Activated naive CD4-positive, alpha-beta T cell treated with anti-CD3 and anti-CD28 coated beads, Interleukin-2, amount 50 U/mL, for 72 hours (primary cell): ENCODE results near the gene LCA5. TPM values are rescaled to one million over a fixed set of nuclear protein-coding genes. Genes with fewer than 3 reads are reported as not detected.
"Not testable (repeated sequence)": the region's sequence is repeated elsewhere in the genome, so short reads cannot be mapped to it uniquely, and the experiment has no call there.

Experiments
- ATAC-seq, 2 donors: fragments of 150-1000 bp; cut with Tn5 transposase; 2 replicates each; pipeline ENCODE4 v1.10.0; 2021; ENCODE audit warnings: mild to moderate bottlenecking in 2 of 2, moderate library complexity in 2 of 2
- DNase-seq, 2 donors: peaks; one replicate each; pipeline ENCODE4 v3.0.0; 2021 to 2022; ENCODE audit warnings: low spot score in 2 of 2
- H3K27ac Mint-ChIP-seq, 2 donors: one replicate each; pipeline ENCODE4 v1.8.0; 2022; ENCODE audit warnings: mild to moderate bottlenecking in 2 of 2, mixed read lengths in 2 of 2
- H3K36me3 Mint-ChIP-seq, 2 donors: one replicate each; pipeline ENCODE4 v1.8.0; 2022; ENCODE audit warnings: mixed read lengths in 2 of 2
- H3K9me3 Mint-ChIP-seq, 2 donors: one replicate each; pipeline ENCODE4 v1.8.0; 2022; ENCODE audit warnings: mixed read lengths in 2 of 2
- total RNA-seq, 2 donors: library from RNA; stranded (reverse); gene quantifications; one replicate each; pipeline ENCODE4 v1.2.3, GENCODE V29; 2022

Gene LCA5
- total RNA-seq, 2 donors from 2014 or later: 0.29 to 0.68 TPM

DNA sequence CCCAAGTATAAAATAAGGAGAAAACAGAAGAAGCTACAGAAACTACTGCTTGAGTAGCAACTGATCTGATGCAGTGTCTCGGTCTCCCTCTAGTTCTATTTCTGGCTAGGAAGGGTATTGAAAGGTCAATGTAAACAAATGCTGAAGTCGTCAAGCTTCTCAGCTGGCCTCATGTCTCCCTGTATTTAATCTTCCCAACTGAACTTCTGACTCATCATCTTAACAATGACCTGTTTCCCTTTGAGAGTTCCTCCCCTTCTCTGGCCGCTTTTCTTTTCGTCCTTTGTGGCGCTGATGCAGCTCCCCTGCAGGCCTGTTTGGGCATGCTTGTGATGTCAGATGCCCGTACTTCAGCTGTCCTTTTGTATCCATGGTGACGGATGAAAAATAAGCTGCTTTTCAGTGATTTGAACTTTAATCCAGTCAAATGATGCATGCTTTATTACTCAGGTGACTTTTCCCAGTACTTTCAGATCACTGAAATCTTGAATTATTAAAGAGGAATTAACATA lies 7.8 kb upstream of the LCA5 start:
- Mint-ChIP-seq H3K27ac (no peak overlapping the region), H3K36me3 (no peaks in the 10 kb centered on the region), H3K9me3 (no peaks in the 10 kb centered on the region)
- ATAC-seq (no peak), DNase-seq (no peak)

DNA sequence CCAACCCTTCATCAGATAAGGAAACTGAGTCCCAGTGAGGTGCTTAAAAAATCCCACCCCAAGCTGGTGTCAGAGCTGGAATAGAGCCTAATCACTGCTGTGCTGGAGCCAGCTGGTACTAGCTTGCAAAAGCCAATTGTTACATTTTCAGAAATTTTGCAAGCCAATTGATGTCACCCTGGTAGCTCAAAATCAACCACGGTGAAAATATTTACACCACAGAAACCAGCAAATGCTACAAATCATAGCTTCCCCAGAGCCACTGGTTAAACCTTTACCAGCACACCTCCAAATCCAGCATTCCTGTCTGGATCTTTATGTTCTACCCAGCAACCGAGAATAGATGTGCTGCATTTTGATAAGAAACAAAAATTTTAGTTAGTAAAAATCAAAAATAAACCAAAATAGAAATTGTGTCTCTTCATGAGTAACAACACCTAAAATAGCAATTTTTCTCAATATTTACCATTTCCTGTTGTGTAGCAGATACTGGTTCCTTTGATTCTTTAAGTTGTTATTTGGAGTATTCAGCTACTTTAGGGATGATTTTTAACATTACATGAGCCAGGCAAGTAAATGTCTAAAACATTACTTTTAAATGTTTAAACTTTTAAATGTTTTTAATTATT lies 7.2 kb upstream of the LCA5 start:
- DNase-seq (no peak), ATAC-seq (no peak)
- H3K36me3 Mint-ChIP-seq: no peaks in the 10 kb centered on the region

DNA sequence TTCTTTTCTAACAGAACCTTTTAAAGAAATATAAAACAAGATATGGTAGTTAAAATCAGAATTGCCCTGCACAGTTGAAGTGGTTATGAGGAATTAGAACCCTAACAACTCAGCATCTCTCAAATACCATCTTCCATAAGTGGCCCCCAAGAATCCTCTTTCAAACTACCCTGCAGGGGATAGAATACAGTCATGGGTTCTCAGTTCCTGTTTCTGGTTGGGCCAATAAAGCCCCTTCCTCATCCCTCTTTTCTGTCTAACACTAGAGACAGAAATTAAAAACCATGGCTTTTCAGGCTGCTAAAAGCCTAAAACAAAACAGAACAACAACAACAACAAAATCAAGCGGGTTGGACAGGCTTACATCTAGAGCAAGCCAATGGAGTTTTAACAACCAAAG lies 6.7 kb upstream of the LCA5 start:
- Mint-ChIP-seq H3K27ac (no peak overlapping the region), H3K9me3 (no peaks in the 10 kb centered on the region), H3K36me3 (no peaks in the 10 kb centered on the region)
- DNase-seq (no peak), ATAC-seq (no peak)

More for the DNA sequence above, 7.2 kb upstream of the LCA5 start:
- H3K9me3 Mint-ChIP-seq: no peaks in the 10 kb centered on the region
- H3K27ac Mint-ChIP-seq: no peak overlapping the region

DNA sequence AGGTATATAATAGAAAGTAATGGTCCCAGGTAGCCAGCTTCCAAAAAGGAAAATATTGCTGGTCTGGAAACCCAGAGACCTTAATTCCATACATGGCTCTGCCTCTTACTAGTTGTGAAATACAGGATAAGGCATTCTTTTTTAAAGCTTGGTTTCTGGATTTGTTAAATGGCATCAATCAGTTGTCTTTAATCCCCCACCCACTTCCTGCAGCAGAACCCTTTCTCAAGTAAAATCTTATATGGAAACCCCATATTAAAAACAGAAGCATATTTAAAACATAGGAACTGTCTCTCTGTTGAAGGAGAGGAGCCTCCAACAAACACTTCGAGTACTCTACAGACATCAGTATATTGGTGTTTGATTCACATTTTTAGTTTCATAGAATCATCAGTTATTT lies 6.2 kb upstream of the LCA5 start:
- Mint-ChIP-seq H3K9me3 (no peaks in the 10 kb centered on the region), H3K27ac (no peak overlapping the region), H3K36me3 (no peaks in the 10 kb centered on the region)
- ATAC-seq (no peak), DNase-seq (no peak)

DNA sequence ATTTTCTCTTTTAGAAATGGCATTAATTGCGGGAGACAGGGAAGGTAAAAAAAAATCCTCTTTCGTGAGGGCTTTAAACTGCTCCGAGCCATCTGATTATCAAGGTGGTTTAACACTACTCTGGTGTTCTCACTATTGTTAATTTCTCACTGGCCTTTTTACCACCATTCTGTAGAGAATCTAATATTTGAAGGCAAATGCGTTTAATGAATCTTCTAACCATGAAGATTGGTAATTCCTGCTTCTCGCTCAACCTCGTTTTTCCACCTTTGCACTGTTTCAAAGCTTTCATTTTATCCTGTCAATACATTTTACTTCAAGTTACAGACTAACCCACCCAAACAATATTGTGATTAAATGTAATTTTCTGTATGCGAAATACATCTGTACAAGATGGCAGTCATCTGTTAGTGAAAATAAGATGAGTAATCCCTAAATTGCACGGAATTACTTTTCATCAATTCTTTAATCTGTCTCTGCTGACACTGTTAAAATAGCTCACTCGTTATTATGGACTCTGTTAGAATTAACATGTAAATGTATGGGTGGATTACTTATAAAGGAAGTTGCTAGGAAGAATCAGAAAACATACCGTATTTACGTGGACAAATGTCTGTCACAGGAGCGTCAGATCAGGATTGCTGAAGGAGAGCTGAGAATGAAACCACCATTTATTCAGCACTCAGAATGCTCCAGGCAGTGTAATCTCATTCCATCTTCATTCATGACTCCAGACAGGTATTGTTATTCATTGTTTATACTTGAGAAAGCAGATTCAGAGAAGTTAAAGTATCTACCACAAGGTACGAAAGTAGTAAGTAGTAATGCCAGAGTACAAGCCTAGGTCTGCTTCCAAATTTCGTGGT lies 1.1 kb upstream of the LCA5 start:
- Mint-ChIP-seq H3K27ac (no peak overlapping the region), H3K36me3 (peaks cover 0 to 6% of the 10 kb centered on the region in 2 donors), H3K9me3 (no peaks in the 10 kb centered on the region)
- no peak for ATAC-seq
- DNase-seq: no peak

DNA sequence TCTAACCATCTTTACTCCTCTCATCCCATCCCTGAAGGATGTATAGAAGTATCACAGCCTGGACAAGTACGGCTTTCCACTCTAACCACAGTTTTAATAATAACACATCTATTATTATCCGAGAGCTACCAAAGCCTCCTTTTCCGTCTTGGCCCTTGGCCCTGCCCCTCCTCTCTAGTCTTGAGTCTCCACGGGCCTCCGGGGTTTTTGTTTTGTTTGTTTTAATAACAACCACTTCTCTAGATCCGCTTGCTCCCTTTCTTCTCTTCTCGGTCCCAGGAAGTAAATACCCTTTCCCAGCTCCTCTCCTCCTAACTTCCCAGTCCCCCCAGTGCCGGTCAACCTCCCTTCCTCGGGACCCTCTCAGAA lies 661 bp downstream of the LCA5 start:
- peak in 1 of 2 donors; percentile 14 for DNase-seq
- no peak overlapping the region for H3K27ac Mint-ChIP-seq
- peaks cover 0 to 6% of the 10 kb centered on the region in 2 donors for H3K36me3 Mint-ChIP-seq
- no peaks in the 10 kb centered on the region for H3K9me3 Mint-ChIP-seq
- ATAC-seq: no peak

DNA sequence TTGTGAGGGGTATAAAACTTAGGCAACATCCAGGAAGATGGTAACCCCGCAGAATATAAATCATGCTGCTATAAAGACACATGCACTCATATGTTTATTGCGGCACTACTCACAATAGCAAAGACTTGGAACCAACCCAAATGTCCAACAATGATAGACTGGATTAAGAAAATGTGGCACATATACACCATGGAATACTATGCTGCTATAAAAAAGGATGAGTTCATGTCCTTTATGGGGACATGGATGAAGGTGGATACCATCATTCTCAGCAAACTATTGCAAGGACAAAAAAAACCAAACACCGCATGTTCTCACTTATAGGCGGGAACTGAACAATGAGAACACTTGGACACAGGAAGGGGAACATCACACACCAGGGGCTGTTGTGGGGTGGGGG lies 7.7 kb downstream of the LCA5 start:
- not testable (repeated sequence) for ATAC-seq, DNase-seq, H3K9me3 Mint-ChIP-seq, H3K36me3 Mint-ChIP-seq, H3K27ac Mint-ChIP-seq

DNA sequence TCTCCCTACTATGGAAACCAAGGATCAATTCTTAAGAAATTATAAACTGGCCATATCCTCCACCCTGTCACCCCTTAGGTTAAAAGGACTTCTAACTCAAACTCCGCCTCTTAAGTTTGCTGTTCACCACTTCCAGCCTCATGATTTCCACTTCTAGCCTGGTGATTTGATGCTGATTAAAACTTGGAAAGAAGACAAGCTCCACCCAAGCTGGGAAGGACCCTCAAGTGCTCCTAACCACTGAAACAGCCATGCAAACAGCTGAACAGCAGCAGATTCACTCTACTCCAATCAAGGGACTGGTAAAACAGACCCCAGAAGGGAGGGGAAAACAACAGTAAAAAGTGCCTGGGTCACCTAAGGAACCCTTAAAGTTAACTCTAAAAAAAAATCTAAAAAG lies 10.3 kb downstream of the LCA5 start:
- Mint-ChIP-seq H3K27ac (no peak overlapping the region), H3K9me3 (peaks cover 0 to 3% of the 10 kb centered on the region in 2 donors), H3K36me3 (no peaks in the 10 kb centered on the region)
- ATAC-seq (no peak), DNase-seq (no peak)

DNA sequence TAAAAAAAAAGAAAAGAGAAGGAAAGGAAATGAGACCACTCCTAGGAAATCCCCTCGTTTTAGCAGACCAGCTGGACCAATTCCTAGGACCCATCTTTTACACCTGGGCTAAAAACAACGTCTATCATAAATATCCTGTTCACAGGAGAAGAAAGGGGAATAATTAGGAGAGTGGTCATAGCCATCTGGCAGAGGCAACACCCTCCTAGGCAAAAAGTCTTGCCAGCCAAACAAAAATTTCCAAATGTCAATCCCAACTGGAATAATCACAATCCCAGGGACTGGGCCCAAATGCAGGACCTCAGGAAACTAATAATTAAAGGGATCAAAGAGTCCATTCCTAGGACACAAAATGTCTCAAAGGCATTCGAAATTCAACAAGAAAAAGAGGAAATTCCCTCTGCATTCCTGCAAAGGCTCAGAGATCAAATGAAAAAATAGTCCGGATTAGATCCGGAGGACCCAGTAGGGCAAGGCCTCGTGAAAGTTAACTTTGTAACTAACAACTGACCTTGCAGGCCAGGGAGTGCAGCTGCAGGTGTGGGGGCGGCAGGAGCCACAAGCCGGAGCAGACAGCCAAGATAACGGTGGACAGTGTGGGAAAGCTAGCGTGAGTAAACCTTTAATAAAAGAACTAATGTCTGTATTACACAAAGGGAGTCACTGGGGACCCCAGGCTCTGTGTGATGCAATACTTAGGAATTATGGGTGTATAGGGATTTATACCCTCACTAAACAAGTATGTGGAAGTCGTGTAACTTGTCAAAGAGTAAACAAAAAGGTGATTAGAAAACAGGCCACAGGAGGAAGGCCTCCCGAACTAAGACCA lies 11.7 kb downstream of the LCA5 start:
- Mint-ChIP-seq H3K36me3 (no peaks in the 10 kb centered on the region), H3K9me3 (peaks cover 0 to 3% of the 10 kb centered on the region in 2 donors), H3K27ac (no peak overlapping the region)
- no peak for DNase-seq
- ATAC-seq: no peak

DNA sequence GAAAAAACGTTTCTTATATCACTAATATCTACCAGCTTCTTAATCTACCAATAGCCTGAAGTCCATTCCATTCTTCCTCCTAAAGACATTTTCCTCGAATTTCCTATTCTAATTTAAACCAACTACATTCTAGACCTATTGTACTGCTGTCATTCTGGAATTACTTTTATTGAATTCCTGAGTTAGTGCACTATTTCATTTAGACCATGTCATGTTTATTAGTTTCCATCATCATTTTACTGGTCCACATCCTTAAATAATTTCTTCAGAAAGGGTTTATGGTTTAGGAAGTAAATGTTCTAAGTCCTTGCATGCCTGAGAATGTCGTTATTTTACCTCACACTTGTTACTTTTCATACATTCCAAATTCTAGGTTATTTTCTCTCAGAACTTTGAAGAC lies 13.2 kb downstream of the LCA5 start:
- DNase-seq (no peak), ATAC-seq (no peak)
- H3K27ac Mint-ChIP-seq: no peak overlapping the region
- H3K9me3 Mint-ChIP-seq: peaks cover 0 to under 1% of the 10 kb centered on the region in 2 donors
- no peaks in the 10 kb centered on the region for H3K36me3 Mint-ChIP-seq

DNA sequence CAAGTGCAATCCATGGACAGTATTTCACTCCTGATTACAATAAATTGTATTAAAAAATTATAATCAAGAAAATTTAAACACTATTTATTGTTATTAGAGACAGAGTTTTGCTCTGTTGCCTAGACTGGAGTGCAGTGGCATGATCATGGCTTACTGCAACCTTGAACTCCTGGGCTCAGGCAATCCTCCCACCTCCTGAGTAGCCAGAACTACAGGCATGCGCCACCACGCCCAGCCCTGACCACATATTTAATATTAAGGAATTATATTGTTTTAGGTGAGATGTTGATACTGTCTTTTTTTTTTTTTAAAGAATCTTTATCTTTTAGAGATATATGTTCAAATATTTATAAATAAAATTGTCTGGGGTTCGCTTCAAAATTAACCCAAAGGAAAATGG lies 14.6 kb downstream of the LCA5 start:
- H3K36me3 Mint-ChIP-seq: no peaks in the 10 kb centered on the region
- ATAC-seq (no peak), DNase-seq (no peak)
- H3K27ac Mint-ChIP-seq: no peak overlapping the region
- H3K9me3 Mint-ChIP-seq: no peaks in the 10 kb centered on the region

DNA sequence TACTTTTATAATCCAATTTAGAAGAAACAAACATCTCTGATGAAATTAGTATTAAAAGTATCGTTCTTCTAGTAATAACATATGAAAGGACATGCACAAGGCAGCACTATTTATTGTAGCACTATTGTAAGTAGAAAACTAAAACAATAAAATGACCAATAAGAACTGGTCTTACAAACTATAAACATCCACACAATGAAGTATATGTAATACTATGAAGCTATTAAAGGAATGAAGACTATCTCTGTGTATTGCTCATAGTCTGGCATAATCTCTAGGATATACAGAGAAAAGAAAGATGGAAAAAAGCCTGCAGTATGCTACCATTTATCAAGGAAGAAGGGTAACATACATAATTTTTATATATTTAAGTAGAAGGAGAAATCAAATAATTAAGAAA lies 16.7 kb downstream of the LCA5 start:
- Mint-ChIP-seq H3K9me3 (no peaks in the 10 kb centered on the region), H3K27ac (no peak overlapping the region), H3K36me3 (no peaks in the 10 kb centered on the region)
- ATAC-seq (no peak), DNase-seq (no peak)

DNA sequence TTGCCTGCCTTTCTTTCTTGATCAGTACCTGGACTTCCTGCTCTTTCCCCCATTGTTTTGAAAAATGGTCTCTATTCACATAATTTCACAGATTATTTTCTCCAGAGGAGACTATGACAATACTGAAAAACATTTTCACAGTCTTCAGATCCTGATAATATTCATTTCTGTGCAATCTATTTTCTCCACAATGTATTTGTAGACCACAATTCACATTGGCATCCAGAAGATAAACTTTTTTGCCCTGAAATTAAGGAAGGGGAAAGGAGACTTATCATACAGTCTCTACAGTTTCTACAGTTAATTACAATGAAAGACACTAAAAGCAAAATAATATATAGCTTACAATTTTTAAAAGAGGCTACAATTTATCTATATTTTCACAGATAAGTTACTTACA lies 18.4 kb downstream of the LCA5 start:
- ATAC-seq (no peak), DNase-seq (no peak)
- Mint-ChIP-seq H3K27ac (no peak overlapping the region), H3K36me3 (no peaks in the 10 kb centered on the region), H3K9me3 (no peaks in the 10 kb centered on the region)

DNA sequence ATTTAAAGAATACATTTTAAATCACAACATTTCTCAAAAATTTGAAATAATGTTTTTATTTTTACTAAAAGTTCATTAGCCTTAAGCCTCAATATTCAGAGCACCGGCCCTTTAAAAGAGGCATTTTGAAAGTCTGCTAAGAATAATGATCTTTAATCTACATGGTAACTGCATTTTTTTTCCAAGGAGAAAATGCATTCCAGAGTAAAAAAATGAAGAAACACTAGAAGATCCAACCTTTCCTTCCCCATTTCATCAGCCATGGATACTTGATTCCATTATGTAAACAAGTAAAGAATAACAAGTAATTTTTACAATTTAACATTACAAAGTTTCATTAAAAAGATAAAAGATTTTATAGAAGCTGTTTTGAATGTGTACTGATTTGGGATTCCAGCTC lies 21.8 kb downstream of the LCA5 start:
- Mint-ChIP-seq H3K9me3 (no peaks in the 10 kb centered on the region), H3K36me3 (no peaks in the 10 kb centered on the region), H3K27ac (no peak overlapping the region)
- no peak for ATAC-seq
- DNase-seq: no peak

DNA sequence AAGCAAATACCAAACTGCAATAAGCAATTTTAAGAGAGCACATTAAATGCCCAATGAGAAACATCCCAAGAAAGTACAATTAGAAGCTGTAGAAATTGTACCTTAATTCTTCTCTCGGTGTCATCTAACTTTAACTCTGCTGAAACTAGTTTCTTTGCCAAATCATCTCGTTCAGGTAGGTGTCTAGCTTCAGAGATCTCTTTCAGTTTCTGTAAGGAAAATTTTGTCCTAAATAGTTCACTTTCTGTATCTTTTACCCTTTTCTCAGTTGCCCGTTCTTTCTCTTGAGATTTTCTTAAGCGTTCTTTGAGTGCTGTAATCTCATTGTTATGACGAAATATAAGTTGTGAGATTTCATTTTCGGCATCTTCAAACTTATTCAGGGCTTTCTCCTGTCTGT lies 24.1 kb downstream of the LCA5 start:
- no peaks in the 10 kb centered on the region for H3K36me3 Mint-ChIP-seq
- no peaks in the 10 kb centered on the region for H3K9me3 Mint-ChIP-seq
- no peak for ATAC-seq

DNA sequence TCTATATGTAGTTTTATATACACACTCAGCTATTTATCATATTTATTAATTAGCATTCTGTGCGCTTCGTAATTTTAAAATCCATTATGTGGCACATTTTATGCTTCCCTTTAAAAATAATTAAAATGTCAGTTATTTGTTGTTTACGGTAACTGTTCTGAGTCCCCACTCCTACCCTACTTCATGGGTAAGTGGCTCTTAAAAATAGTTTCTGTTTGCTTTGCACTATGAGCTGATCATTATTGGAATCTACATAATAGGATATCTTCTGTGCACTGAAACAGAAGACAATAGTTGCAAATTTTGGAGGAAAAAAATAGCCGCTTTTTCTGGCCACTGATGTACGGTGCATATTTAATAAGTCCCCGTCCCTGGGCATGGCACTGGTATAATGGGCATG lies 25.2 kb downstream of the LCA5 start:
- DNase-seq (no peak), ATAC-seq (no peak)
- H3K9me3 Mint-ChIP-seq: no peaks in the 10 kb centered on the region
- no peaks in the 10 kb centered on the region for H3K36me3 Mint-ChIP-seq
- H3K27ac Mint-ChIP-seq: no peak overlapping the region

More for the DNA sequence above, 24.1 kb downstream of the LCA5 start:
- no peak for DNase-seq
- H3K27ac Mint-ChIP-seq: no peak overlapping the region

DNA sequence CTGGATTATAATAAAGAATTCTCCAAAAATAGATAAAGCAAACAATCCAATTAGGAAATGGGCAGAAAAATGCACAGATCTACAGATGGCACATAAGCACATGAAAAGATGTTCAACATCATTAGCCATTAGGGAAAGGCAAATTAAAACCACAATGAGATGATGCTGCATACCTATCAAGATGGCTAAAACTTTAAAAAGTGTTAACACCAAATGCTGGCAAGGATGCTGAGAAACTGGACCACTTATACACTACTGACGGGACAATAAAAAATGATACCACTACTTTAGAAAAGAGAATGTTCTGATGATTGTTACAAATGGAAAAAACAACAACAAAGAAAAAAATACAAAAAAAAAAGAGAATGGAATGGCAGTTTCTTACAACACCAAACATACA lies 26.5 kb downstream of the LCA5 start:
- H3K27ac Mint-ChIP-seq: peak overlapping the region in 1 of 2 donors; percentile 10
- no peak for DNase-seq
- no peak for ATAC-seq
- H3K36me3 Mint-ChIP-seq: no peaks in the 10 kb centered on the region
- H3K9me3 Mint-ChIP-seq: no peaks in the 10 kb centered on the region
